HCEC 1CT (cell line): ENCODE results near the gene SPECC1.
"Not testable (repeated sequence)": the region's sequence is repeated elsewhere in the genome, so short reads cannot be mapped to it uniquely, and the experiment has no call there.

Source experiments
- DNase-seq: peaks from one replicate; pipeline ENCODE4 v3.0.0-alpha.2; 2017

Gene SPECC1, protein sequence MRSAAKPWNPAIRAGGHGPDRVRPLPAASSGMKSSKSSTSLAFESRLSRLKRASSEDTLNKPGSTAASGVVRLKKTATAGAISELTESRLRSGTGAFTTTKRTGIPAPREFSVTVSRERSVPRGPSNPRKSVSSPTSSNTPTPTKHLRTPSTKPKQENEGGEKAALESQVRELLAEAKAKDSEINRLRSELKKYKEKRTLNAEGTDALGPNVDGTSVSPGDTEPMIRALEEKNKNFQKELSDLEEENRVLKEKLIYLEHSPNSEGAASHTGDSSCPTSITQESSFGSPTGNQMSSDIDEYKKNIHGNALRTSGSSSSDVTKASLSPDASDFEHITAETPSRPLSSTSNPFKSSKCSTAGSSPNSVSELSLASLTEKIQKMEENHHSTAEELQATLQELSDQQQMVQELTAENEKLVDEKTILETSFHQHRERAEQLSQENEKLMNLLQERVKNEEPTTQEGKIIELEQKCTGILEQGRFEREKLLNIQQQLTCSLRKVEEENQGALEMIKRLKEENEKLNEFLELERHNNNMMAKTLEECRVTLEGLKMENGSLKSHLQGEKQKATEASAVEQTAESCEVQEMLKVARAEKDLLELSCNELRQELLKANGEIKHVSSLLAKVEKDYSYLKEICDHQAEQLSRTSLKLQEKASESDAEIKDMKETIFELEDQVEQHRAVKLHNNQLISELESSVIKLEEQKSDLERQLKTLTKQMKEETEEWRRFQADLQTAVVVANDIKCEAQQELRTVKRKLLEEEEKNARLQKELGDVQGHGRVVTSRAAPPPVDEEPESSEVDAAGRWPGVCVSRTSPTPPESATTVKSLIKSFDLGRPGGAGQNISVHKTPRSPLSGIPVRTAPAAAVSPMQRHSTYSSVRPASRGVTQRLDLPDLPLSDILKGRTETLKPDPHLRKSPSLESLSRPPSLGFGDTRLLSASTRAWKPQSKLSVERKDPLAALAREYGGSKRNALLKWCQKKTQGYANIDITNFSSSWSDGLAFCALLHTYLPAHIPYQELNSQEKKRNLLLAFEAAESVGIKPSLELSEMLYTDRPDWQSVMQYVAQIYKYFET

DNA sequence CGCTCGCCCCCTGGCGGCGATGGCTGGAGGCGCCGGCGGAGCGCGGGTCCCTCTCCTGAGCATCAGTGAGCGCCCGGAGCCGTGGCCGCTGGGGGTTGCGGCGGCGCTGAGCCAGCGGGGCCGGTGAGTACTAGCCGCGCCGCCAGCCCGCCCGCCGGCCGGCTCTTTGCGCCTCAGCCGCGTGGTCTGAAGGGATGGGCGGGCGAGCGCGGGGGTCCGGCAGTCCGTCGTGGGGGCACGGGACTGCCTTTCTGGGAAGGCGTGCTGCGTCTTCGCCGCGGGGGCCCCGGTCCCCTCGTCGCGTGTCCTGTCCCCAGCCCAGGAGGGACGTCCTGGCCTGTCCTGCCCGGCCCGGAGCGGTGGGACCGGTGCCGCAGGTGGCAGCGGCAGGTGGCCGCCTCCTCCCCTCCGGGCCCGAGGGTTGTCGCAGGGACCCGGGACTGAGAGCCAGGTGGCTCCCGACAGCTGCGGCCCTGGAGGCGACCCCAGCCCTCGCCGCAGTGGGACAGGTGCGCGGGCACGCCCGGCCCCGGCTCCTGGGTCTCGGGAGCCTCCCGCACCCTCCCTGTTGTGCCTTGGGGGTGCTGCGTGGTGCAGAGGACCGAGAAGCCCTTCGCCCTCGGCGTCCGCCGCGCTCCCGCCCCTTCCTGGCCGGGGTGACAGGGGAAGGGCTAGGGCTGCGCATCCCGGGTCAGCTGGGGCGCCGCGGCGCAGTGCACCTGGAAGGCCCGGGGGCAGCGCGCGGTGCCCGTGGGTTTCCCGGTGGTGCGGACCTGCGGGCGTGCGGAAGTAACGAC, at the start of gene SPECC1:
Gene SPECC1, plus strand, starts transcription at position 58 of the 797 bp plus-strand sequence. CDS start 87,293 bp downstream, outside the sequence.
- DNase-seq = no peak

DNA sequence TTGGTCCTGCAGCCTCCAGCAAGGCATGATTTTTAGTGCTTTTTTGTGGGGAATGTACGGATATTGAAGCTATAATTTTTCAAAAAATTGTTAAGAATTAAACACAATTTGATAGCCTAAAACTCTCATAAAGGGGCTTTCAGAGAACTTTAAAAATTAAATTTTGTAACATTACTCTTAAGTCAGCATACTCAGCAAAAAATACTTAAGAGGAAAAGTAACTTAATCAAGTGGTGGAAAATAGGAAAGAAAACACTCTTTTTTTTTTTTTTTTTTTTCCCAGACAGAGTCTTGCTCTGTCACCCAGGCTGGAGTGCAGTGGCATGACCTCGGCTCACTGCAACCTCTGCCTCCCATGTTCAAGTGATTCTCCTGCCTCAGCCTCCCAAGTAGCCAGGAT, 46.2 kb upstream of the SPECC1 start:
- not testable (repeated sequence) for DNase-seq

DNA sequence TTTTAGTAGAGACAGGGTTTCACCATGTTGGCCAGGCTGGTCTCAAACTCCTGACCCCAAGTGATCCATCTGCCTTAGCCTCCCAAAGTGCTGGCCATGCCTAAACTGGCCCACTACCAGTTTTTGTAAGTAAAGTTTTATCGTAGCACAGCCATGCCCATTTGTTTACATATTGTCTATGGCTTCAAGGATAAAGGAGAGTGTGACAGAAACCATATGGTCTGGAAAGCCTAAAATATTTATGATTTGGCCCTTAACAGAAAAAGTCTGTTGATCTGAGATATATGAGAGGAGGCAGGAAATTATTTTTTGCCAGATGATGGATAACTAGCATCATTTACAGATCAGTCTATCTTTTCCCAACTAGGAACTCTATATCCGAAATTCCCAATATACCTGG, 36.0 kb upstream of the SPECC1 start:
- no peak for DNase-seq

DNA sequence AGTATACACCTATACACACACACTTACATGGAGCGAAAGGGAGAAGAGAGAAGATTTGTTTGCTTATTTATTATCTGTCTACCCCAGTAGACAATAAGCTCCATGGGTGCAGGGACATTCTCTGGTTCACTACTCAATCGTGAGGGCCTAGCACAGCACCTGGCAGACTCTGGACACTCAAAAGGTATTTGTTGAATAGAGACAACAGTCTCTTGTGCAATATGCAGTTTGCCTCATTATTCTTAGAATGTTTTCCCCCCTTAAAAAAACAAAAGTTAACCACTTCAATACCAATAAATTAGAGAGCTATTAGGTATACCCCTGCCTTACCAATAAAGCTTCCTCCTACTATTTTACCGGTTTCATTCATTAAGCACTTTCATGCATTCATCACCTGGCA, 33.6 kb upstream of the SPECC1 start:
- no peak for DNase-seq

DNA sequence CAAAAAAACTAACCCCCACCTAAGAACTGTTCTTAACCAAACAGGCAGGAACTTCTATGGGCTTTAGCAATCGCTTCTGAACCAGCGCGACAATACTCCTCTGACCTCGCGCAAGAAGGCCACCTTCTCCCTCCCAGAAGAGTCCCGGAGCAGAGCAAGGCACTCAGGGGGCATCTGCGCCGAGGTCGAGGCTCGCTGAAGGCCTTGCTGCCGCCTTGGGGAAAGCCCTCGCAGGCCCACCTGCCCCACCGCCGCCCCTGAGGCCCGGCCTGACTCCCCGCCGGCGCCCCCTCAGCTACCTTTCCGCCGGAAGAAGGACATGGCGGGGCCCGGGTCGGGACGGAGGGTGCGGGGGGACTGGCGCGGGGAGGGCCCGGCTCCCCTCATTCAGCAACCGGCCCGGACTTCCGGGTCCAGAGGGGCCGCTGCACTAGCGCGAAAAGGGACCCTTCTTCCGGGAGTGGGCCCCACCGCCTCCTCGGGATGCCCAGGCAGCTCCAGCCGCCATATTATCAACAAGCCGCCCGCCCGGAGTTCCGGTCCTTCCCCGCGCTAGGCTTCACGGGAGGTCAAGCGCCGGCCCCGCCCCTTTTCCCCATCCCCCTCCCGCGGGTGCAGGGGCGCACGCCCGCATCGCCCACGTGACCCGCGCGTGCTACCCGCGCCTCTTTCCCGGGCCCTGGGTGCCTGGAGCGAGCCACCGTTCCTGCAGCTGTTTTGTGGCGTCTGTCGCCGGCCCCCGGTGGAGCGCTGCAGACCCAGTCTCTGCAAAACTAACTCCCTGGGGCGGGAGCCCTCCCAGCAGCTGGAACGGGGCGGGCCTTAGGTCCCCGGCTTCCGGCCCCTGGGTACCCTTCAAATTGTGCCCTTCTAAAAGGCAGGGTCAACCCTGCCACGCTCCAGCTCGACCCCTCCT, 31.6 kb upstream of the SPECC1 start, which contains the start of gene AKAP10:
Gene AKAP10, minus strand, starts transcription at position 536 of the 916 bp plus-strand sequence. Its CDS starts 149 bp downstream, at position 387.
- peak; percentile 80 for DNase-seq

DNA sequence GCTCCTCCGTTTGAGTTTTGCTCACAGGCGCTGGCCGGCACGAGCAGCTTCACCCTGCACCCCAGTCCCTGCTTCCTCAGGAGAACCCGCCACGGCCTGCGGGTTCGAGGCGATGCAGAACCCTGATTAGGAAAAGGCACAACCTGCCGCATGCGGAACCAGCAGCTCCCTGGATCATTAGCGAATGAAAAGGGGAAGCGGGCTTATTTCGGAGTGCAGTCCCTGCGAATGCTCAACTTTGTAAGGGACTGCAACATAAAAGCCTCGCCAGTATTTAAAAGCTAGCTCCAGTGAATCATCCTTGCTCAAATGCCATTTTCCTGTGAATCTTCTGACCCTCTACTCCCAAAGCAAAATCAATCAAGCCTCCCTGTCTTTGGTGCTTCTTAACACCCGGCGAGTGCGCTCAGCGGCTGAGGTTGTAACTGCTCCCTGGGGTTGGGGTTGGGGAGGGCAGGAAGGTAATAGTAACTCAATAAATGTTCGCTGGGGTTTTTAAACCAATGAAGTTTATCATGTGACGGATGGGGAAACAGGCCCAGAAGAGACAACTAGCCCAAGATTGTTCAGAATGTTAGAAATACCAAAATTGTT, 30.9 kb upstream of the SPECC1 start:
- no peak for DNase-seq

DNA sequence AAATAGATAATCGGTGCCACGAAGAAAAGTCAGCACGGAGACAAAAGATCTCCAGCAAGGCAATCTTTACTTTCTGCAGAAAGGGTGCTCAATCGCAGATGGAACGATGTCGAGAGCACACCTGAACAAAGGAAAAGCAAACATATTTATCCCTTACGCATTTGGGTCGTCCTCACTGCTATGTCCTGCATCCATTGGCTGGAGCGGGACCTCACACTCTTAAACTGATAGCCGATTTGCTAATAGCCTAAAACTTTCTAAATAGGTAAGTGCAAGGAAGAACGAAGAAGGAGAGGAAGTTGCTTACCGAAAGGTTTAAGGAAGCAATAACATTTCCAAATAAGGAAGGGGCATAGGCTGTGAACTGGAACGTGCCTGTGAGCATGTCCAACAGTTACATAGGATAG, 30.4 kb upstream of the SPECC1 start:
- no peak for DNase-seq

DNA sequence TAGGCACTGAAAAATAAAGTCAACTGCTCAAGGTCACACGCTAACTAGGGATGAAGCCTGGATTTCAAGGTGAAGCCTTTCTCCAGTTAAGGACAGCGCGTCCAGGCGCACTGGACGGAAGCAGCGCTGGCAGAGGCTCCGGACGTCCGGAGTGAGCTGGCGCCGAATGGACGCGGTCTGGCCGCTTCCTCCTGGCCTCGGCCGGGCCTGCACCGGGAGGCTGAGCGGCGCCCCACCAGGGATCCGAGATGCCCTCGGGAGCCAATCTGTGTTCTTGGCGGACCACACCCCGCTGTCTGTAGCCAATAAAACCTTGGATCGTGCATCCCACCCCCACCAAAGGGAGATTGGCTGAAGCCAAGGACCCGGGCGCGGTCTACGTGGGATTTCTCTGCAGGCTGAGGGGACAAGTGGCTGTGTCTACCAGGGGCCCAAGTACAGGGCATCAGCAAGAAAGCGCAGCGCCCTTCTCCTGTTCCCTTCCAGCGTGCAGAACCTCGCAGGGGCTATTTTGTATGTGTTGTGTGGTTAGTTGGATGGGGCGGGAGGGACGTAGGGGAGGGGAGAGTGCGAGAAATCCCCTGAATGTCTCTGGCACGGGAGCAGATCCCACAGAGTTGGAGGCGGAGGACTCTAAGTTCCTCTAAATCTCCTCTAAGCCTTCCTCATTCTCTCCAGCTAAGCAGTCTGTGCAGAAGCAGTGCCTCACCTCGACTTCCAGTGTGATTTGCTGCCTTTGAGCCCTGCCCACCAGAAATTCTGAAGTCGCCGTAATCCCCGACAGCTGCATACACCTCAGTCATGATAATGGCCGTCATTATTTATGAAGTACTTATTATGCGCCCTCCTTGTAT, 29.0 kb upstream of the SPECC1 start:
- DNase-seq = no peak

DNA sequence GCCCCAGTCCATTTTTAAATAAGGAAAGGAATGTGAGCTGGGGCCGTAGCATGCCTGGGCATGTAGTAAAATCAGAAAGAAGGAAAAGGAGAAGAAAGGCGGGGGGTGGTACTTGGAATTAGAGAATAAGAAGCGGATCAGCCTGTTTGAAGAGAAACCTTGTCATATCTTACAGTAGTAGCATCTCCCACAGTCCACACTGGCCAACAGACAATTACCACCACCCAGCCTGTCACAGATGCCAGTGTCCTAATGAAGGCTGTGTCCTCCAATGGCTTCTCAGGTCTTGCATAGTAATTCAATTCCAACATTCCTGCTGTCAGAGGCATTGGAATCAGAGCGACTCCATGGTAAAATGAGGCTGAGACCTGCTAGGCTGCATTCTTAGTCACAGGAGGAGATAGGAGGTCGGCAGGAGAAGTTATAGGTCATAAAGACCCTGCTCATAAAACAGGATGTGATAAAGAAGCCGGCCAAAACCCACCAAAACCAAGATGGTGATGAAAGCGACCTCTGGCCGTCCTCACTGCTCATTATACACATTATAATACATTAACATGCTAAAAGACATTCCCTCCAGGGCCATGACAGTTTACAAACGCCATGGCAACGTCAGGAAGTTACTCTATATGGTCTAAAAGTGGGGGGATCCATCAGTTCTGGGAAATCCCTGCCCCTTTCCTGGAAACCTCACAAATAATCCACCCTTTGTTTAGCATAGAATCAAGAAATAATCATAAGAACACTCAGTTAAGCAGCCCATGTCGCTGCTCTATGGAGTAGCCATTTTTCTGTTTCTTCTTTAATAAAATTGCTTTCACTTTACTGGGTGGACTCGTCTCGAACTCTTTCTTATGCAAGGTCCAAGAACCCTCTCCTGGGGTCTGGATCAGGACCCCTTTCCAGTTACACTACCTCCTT, 22.0 kb upstream of the SPECC1 start:
- no peak for DNase-seq

DNA sequence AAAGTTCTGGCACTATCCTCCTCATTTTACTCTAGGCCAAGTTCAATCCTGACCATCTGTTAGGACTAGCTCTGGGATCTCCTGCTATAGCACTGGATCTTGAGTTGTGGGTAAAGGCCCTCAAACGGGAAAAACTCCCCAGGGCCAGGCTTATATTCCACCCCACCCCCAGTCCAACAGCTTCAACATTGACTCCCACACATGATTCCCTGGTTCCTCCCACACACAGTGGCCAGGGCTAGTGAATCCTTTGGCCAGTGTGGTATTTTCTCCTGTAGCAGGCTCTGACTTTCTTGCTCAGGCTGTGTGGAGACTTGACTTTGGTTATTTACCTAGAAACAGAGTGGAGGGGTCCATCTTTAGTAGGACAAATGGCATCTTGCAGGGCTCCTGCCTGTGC, 21.3 kb upstream of the SPECC1 start:
- no peak for DNase-seq

DNA sequence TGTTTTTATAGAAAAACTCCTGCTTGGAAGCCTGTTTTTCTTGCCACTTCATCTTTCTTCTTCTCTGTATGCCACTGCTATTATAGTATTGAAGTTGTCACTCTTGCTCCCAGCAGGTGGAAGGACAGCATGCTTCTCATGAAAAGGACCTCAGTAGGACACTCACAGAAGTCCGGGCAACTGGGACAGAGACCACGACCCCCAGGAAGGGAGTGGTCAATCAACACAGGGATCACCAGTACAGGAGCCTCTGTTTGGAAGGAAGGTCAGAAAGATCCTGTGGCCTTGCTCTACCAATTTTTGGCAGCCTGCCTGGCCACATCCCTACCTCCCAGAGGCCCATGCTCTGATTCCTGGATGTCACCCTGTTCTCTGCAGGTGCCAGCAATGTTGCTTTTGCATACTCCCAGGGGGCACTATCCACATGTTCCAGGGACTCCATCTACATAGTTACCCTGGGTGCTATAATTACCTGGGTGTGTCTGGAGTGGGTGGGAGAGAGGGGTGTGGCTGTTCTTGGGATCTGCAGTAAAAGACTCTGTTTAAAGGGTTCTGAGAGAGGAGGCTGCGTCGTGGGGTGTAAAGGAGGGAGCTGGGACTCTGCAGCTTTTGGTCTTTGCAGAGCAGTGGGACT, 17.8 kb upstream of the SPECC1 start:
- no peak for DNase-seq

DNA sequence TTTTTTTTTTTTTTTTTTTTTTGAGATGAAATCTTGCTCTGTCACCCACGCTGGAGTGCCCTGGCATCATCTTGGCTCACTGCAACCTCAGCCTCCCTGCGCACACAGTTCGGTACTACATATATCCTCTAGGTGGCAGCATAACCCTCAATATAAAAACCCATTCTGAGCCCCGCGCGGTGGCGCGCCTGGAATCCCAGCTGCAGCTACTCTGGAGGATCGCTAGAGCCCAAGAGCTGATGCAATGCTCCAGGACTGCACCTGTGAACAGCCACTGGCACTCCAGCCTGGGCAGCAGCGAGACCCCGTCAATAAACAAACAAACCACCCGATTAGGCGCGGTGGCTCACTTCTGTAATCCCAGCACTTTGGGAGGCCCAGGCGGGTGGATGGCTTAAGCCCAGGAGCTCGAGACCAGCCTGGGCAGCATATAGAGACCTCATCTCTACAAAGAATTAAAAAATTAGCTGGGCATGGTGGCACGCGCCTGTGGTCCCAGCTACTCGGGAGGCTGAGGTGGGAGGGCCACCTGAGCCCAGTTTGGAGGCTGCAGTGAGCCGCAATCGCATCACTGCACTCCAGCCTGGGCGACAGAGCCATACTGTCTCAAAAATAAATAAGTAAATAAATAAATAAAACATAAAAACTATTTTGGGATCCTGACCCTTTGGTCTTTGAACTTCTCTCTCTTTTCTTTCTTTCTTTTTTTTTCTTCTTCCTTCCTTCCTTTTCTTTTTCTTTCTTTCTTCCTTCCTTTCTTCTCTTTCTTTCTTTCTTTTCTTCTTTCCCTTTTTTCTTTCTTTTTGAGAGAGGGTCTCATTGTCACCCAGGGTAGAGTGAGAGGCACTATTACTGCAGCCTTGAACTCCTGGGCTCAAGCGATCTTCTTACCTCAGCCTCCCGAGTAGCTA, 16.1 kb upstream of the SPECC1 start:
- peak; percentile 81 for DNase-seq

DNA sequence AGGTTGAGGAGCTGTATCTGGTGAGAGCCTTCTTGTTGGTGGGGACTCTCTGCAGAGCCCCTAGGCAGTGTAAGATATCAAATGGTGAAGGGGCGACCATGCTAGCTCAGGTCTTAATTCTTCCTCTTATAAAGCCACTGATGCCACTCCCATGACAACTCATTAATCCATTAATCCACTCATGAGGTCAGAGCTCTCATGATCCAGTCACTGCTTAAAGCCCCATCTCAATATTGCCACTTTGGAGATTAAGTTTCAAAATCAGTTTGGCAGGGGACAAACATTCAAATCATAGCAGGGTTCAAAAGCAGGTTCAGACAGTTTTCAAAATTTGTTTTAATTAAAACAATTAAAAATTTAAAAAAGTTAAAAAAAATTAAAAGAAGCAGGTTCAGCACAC, 13.1 kb upstream of the SPECC1 start:
- DNase-seq = no peak

DNA sequence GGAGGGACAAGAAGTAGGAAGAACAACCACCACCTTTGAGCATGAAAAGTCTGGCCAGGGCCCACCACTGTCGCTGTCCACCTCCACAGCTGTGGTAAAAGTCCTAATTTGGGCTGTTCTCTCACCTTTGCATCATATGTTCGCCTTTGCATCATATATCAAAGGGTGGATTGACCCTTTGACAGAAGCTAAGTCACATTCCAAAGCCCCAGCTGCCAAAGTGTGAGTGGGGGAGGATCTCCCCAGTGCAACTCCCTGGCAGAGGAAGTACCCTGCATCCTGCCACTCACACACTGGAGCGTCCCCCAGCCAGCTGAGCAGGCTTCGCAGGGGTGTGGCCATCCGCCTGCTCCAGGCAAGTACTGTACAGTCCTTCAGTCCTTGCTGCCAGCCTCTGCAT, 12.7 kb upstream of the SPECC1 start:
- no peak for DNase-seq

DNA sequence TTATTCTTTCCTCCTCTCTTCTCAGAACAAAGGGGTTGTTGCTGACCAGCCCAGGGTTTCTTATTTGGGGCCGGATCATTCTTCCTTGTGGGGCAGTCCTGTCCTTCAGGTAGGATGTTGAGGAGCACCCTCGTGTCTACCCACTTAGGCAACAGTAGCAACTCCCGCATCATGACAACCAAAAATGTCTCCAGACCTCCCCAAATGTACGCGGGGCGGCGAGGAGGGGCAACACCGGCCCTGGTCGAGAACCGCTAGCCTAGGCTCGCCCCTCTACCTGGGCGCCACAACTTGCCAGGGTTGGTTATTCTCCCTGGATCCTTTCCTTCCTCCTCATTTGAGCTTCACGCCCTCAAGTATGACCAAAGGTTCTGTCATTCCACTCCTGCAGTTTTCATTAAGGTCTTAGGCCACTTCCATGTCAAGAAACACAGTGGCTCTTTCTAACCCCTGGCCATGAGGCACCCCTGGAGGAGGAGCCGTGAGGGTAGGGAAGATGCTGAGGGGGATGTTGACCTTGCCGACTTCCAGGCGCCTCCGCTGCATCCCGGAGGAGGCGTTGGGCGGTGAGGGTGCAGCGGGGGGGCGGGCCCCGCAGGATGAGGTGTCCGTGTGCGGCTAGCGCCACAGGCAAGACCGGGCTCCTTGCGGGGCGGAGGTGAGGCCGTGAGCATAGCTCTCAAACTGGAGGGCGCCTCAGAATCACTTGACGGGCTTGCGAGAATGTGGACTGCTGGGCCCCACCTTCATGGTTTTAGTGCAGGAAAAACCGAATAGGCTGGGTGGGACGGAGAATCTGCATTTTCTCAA, 712 bp upstream of the SPECC1 start:
- peak; percentile 2 for DNase-seq

DNA sequence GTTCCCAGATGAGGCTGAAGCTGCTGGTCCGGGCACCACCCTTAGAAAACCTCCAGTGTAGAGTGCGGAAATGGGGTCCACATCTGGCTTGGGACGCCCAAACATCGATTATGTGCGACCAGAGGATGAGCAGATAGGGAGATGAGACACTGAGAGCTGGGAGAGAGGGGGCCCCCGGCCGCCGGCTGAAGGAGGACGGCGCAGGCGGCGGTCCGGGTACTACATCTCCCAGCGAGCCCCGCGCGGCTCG, 182 bp upstream of the SPECC1 start:
- DNase-seq = peak; percentile 38
